ENCODE data around the gene OR5AU1. TPM values are rescaled to one million over a fixed set of nuclear protein-coding genes. Genes with fewer than 3 reads are reported as not detected.

The OR5AU1 gene
- total and polyA plus RNA-seq, 2 of the 4 experiments (the other 2 are of a cell fraction): not detected

GRCh38 chr14:21205026-21205677 is 49.3 kb upstream of the OR5AU1 start:
- ATAC-seq (ENCODE audit: low read depth): no peak
- Histone ChIP-seq H3K27me3 (ENCODE audit: control insufficient read depth, insufficient read depth, low read length) (no peaks in the 10 kb centered on the region), H3K14ac (replicated peaks; ENCODE audit: low read depth, low read length) (no peak overlapping the region), H3K4me2 (ENCODE audit: low read depth, low read length) (no peak overlapping the region), H2BK5ac (ENCODE audit: low read depth, low read length, poor library complexity, severe bottlenecking) (no peak overlapping the region), H3K4me1 (ENCODE audit: control insufficient read depth, insufficient read depth, low read length) (no peaks in the 10 kb centered on the region; the same call in 1 of the 2 replicates), H3K56ac (ENCODE audit: extremely low read depth, insufficient read depth, low read length) (no peak overlapping the region), H2BK20ac (ENCODE audit: low read depth, low read length) (no peak overlapping the region), H3K79me1 (ENCODE audit: low read depth in 1 of 2, low read length in 2 of 2) (peaks cover 3 to 42% of the 10 kb centered on the region in 2 experiments; a peak in 3 of 4 replicates), H2AFZ (replicated peaks; ENCODE audit: low read length, poor library complexity) (no peak overlapping the region), H4K5ac (ENCODE audit: low read depth, low read length) (no peak overlapping the region), H3K4ac (ENCODE audit: low read depth, low read length) (no peak overlapping the region), H3K23ac (ENCODE audit: low read depth, low read length) (no peak overlapping the region), H2BK15ac (ENCODE audit: low read depth, low read length) (no peak overlapping the region), H4K91ac (ENCODE audit: insufficient read depth, low read depth, low read length) (no peak overlapping the region), H3K18ac (ENCODE audit: low read depth, low read length) (no peak overlapping the region), H3K9me3 (ENCODE audit: control insufficient read depth, insufficient read depth, low read length) (no peaks in the 10 kb centered on the region), H2AK9ac (replicated peaks; ENCODE audit: low read depth, low read length, poor library complexity) (no peak overlapping the region), H3K9ac (ENCODE audit: low read depth, low read length) (no peak overlapping the region), H4K8ac (ENCODE audit: low read depth in 2 of 2, low read length in 2 of 2) (no peak overlapping the region), H2AK5ac (ENCODE audit: low read depth, low read length) (no peak overlapping the region), H2BK120ac (ENCODE audit: low read depth, low read length) (no peak overlapping the region), H3K4me3 (ENCODE audit: insufficient read depth, low read depth, low read length) (no peak overlapping the region), H4K20me1 (ENCODE audit: insufficient read depth, low read length) (no peaks in the 10 kb centered on the region; the same call in none of the 2 replicates), H3K27ac (ENCODE audit: insufficient read depth, low read length) (no peak overlapping the region), H3K36me3 (ENCODE audit: control insufficient read depth, insufficient read depth, low read length) (peaks cover 29% of the 10 kb centered on the region), H3K9me1 (ENCODE audit: insufficient read depth, low read length) (peaks cover 4% of the 10 kb centered on the region; the same call in 1 of the 2 replicates)
- dilution Hi-C loops (cut with HindIII; ENCODE audit: low sequenced_read_pairs, unreplicated experiment) (no loop called here), in situ Hi-C loops (cut with MboI; ENCODE audit: low sequenced_read_pairs) (no loop called here), intact Hi-C loops (cut with micrococcal nuclease) (no loop called here)
- ChIA-PET CTCF (no interaction called here), POLR2A (ENCODE audit: unreplicated experiment) (no interaction called here)
- no TSS peak for BruUV-seq (replicated peaks)
- no peak for DNase-seq
- TF ChIP-seq ELK1 (IDR thresholded peaks at IDR 0.05; ENCODE audit: borderline replicate concordance, low read depth, low read length) (no peak), CEBPB (IDR thresholded peaks at IDR 0.05; ENCODE audit: low read depth, low read length) (no peak), MXI1 (IDR thresholded peaks at IDR 0.05; ENCODE audit: borderline replicate concordance, low read depth, low read length) (no peak), CHD1 (IDR thresholded peaks at IDR 0.05; ENCODE audit: low read depth, low read length) (no peak), FOS (IDR thresholded peaks at IDR 0.05; ENCODE audit: low read depth, low read length) (no peak), BHLHE40 (IDR thresholded peaks at IDR 0.05; ENCODE audit: low read depth, low read length) (no peak), SMC3 (IDR thresholded peaks at IDR 0.05; ENCODE audit: low read depth, low read length) (no peak), MAFK (IDR thresholded peaks at IDR 0.05; ENCODE audit: low read depth, low read length) (no peak), RAD21 (IDR thresholded peaks at IDR 0.05; ENCODE audit: low read length) (no peak)
- TF ChIP-seq, protein P1, sequence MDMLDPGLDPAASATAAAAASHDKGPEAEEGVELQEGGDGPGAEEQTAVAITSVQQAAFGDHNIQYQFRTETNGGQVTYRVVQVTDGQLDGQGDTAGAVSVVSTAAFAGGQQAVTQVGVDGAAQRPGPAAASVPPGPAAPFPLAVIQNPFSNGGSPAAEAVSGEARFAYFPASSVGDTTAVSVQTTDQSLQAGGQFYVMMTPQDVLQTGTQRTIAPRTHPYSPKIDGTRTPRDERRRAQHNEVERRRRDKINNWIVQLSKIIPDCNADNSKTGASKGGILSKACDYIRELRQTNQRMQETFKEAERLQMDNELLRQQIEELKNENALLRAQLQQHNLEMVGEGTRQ (IDR thresholded peaks at IDR 0.05; ENCODE audit: low read depth, low read length): no peak
- WGBS, 2 experiments (ENCODE audit: extremely low coverage in 2 of 2, insufficient read length in 1 of 2): no CpG with 5 or more reads among the region's 4 CpGs
